ENCODE data around the gene DUSP1.
"Not testable (repeated sequence)": the region's sequence is repeated elsewhere in the genome, so short reads cannot be mapped to it uniquely, and the experiment has no call there.

Gene DUSP1

DNA sequence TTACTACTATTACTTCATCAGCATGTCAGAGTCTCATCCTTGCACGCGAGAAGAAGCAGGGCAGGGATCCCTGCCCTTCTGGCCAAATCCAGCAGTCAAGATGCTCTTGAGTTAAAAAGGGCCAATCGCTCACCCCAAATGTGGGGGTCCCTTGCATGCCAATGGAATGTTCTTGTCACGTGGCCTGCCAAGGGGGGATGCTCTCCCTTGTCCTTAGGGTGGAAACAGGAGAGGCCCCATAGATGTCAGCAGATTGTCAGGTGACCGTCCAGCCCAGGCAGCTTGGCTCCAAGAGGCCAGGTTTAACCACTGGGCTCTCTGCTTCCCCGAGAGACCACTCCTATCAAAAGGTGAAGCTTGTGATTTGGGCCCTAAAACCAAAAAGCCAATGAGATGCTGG, 25.3 kb upstream of the DUSP1 start:
- DNase-seq (ENCODE audit: low spot score), result no peak

DNA sequence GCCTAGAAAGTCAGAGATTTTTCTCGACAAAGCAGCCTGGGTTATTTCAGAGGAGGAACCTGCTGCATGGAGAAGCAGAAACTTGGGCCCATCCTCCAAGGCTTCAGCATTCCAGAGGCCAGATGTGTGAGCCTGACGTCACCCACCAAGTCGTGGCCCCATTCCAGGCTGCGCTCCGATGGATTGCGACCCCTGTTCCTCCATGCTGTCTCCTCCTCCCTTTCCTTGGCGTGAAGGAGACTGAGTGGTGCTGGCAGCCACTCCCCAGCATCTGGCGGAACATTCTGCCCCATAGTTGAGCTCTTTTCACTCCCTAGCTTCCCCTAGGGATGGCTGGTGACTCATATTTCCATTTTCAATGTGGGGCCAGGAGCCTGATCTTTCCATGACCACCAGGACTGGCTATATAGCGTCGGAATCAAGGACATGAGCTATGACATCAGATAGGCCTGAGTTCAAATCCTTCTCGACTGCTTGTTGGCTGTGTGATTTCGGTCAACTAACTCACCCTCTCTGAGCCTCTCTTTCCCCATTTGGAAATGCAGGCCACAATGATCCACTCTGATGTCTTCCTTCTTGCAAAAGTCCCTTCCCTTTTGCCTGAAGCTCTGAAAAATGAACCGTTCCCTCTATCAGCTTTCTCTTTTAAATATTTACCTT, 24.5 kb upstream of the DUSP1 start:
- no peak for DNase-seq (ENCODE audit: low spot score)

DNA sequence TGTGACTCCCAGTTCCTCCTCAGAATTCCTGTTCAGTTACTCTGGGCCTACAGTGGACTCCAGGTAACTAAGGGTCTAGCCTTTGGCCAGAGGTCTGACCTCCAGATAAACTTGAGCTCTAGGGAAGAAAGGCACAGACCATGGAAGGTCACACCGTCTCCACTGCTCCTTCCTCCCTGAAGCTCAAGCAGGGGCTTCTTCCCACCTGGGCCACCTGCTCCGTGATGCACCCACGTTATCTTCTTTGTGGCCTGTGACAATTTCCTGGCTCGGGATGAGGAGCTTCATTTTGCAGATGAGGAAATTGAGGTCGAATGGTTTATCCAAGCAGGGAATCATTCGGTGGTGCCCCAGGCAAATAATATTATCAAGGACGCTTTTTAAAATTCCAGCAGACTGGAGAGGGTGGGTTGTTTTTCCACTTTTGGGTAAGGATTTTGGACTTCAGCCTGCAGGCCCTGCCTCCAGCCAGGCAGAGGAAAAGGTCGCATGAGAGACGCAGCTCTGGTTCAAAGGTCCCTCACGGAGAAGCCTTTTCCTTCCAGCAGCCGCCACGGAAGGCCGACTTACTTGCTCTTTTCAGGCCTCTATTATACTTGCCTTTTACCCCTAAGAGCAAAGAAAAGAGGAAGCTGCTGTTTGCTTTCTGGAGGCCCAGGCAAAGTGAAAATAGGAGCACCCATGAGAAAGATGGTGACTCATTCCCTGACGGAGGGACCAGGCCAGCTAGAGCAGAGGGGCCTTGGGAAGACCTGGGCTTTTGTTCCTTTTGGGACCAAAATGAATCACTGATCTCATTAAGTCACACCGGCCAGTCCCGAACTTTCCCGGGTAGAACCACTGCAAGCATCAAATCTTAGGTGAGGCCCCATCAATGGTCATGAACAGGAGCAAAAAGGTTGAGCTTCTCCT, 22.8 kb upstream of the DUSP1 start:
- DNase-seq (ENCODE audit: low spot score), result no peak

GRCh38 chr5:172792701-172793570, 21.9 kb upstream of the DUSP1 start:
- DNase-seq (ENCODE audit: low spot score), result no peak

DNA sequence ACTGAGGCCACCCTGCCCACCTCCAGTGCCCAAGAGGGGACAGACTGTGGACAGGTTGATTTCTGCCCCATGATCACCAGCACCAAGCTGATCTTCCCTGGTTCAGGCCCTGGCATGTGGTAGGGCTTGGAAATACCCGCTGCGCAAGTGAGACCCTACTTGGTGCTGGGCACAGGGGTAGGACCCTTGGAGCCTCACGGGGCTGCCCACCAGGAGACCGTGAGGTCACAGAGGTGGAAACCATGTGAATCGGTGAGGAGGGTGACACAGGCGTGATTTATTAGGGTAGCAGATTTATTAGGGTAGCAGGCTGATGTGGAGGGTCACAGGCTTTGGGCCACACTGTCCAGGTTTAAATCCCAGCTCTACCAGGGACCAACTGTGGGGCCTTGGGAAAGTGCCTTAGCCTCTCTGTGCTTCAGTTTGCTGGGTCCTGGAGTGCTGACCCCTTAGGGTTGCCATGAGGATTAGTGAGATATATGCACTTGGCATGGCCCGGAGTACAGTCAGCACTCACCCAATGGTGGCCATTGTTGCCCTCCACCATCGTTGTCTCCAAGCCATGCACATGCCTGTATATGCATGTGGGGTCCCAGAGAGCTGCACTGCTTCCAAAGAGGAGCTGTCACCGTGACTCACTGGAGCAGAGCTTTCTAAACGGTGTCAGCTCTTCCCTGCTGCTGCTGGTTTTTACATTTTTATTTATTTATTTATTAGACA, 20.9 kb upstream of the DUSP1 start:
- no peak for DNase-seq (ENCODE audit: low spot score)

- no peak for DNase-seq (ENCODE audit: low spot score)
Observed at GRCh38 chr5:172791286-172791685, 20.3 kb upstream of the DUSP1 start.

GRCh38 chr5:172790496-172790889, 19.5 kb upstream of the DUSP1 start:
- DNase-seq (ENCODE audit: low spot score), result no peak

GRCh38 chr5:172789687-172790495, 18.9 kb upstream of the DUSP1 start:
- no peak for DNase-seq (ENCODE audit: low spot score)

- no peak for DNase-seq (ENCODE audit: low spot score)
Observed at GRCh38 chr5:172788771-172789686, 18.0 kb upstream of the DUSP1 start.

- DNase-seq (ENCODE audit: low spot score), result not testable (repeated sequence)
Observed at GRCh38 chr5:172787538-172787937, 16.5 kb upstream of the DUSP1 start.

GRCh38 chr5:172786736-172787462, 15.9 kb upstream of the DUSP1 start:
- no peak for DNase-seq (ENCODE audit: low spot score)

DNA sequence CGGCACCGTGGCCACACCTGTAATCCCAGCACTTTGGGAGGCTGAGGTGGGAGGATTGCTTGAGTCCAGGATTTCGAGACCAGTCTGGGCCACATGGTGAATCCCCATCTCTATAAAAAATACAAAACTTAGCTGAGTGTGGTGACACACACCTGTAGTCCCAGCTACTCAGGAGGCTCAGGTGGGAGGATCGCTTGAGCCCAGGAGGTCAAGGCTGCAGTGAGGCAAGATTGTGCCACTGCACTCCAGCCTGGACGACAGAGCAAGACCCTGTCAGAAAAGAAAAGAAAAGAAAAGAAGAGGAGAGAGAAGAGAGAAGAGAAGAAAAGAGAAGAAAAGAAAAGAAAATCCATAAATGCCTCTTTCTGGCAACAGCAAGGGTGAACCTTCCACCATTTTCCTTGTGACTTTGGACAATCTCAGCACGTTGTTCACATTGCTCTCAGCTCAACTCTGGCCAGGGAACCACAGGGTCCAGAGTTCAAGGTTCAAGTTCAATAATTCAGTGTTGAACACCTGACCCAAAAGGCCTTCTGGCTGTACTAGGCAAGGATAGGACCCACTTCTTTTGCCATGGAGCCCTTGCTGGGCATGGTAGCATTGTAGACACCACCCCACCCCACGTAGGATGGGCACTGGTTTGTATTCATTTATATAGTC, 14.6 kb upstream of the DUSP1 start:
- DNase-seq (ENCODE audit: low spot score), result no peak

GRCh38 chr5:172784162-172784561, 13.2 kb upstream of the DUSP1 start:
- DNase-seq (ENCODE audit: low spot score), result not testable (repeated sequence)

GRCh38 chr5:172783319-172783718, 12.3 kb upstream of the DUSP1 start:
- not testable (repeated sequence) for DNase-seq (ENCODE audit: low spot score)

DNA sequence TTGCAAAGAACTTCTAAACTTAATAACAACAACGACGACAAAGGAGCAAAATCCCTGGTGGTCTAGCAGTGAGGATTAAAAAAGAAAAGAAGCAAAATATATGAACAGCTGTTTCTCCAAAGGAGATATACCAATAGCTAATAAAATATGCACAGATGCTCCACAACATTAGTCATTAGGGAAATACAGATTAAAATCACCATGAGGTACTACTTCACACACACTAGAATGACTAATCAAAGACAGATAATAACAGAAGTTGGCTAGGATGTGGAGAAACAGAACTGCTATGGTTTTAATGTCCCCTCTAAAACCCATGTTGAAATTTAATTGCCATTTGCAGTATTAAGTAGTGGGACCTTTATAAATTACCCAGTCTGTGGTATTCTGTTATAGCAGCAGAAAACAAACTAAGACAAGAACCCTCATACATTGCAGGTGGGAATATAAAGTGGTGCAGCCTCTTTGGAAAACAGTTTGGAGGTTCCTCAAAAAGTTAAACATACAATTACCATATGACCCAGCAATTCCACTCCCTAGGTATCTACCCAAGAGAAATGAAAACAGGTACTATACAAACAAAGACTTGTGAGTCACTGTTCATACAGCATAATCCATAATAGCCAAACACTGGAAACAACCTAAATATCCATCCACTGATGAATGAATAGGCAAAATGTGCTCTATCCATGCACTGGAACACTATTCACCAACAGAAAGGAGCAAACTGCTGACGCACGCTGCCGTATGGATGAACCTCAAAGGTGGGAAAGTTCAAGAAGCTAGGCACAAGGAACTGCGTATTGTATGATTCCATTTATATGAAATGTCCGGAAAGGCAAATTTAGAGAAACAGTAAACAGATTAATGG, 11.4 kb upstream of the DUSP1 start:
- DNase-seq (ENCODE audit: low spot score), result no peak

DNA sequence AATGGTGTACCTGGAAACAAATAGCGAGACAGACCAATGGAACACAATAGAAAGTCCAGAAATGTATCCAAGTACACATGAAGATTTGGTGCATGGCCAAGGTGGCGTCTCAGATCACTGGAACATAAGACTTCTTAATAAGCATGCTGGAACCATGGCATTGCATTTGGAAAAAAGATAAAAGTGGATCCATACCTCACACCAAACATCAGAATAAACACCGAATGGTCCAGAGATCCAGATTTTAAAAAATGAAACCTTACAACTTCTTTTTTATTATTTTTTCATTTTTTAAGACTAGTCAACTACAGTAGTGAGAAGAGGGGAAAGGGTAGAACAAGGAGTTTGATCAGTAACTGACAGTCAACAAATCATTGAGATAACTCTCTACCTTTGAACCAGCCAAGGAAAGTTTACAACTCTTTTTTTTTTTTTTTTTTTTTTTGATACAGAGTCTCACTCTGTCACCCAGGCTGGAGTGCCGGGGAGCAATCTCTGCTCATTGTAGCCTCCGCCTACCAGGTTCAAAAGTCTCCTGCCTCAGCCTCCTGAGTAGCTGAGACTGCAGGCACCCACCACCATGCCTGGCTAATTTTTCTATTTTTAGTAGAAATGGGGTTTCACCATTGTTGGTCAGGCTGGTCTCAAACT, 8.8 kb upstream of the DUSP1 start:
- DNase-seq (ENCODE audit: low spot score), result no peak

All from SW480 (cell line).